HFFc6 (cell line): ENCODE measurements around the gene HOXA13. TPM values are rescaled to one million over a fixed set of nuclear protein-coding genes. Genes with fewer than 3 reads are reported as not detected.

Experiments used
- DNase-seq: peaks from one replicate; pipeline ENCODE4 v3.0.0-alpha.2; 2018
- H3K27ac Mint-ChIP-seq: 2 replicates; pipeline ENCODE4 v1.8.0; 2020; ENCODE audit warnings: mild to moderate bottlenecking, mixed read lengths
- H3K27me3 Mint-ChIP-seq: 2 replicates; pipeline ENCODE4 v1.8.0; 2021; ENCODE audit warnings: mild to moderate bottlenecking, moderate library complexity, mixed read lengths; ENCODE audit not compliant: insufficient read depth
- H3K36me3 Mint-ChIP-seq: 2 replicates; pipeline ENCODE4 v1.8.0; 2021; ENCODE audit warnings: low read depth, mixed read lengths
- H3K4me1 Mint-ChIP-seq: 2 replicates; pipeline ENCODE4 v1.8.0; 2020; ENCODE audit warnings: low read depth, mixed read lengths
- H3K4me3 Mint-ChIP-seq: 2 replicates; pipeline ENCODE4 v1.8.0; 2020; ENCODE audit warnings: mild to moderate bottlenecking, moderate library complexity, mixed read lengths
- H3K9me3 Mint-ChIP-seq: 2 replicates; pipeline ENCODE4 v1.8.0; 2020; ENCODE audit warnings: mild to moderate bottlenecking, mixed read lengths
- CTCF ChIP-seq: fragments of 200-600 bp; sonication (generic); IDR thresholded peaks from 2 replicates; pipeline ENCODE4 v1.5.0; 2021; ENCODE audit warnings: antibody characterized with exemption, mild to moderate bottlenecking
- microRNA-seq: library from miRNA; unstranded; fragments of <30 nt; microRNA quantifications from one replicate; pipeline ENCODE4, GENCODE V29; 2019
- total RNA-seq, 6 experiments: library from RNA; stranded (reverse); fragmentation: NEBNext Ultra II Directional; extraction: Animal tissue kit (Norgen Biotek cat#: 25700); gene quantifications; 2 replicates in 1 of 6; 3 replicates in 5 of 6; pipeline ENCODE4 v1.2.3, GENCODE V29; 2021

The HOXA13 gene
- total RNA-seq, 6 experiments from 2014 or later, result 11.1 to 16.0 (median 13.1) TPM

- peaks cover 34% of the 10 kb centered on the region for H3K4me1 Mint-ChIP-seq
- no peak overlapping the region for H3K27ac Mint-ChIP-seq
- TF ChIP-seq CTCF, result no peak
- H3K36me3 Mint-ChIP-seq, result peaks cover 14% of the 10 kb centered on the region; the same call in 1 of the 2 replicates
- no peak for DNase-seq
- peaks cover 3% of the 10 kb centered on the region; the same call in 1 of the 2 replicates for H3K27me3 Mint-ChIP-seq
- H3K9me3 Mint-ChIP-seq, result no peaks in the 10 kb centered on the region
- no peak overlapping the region for H3K4me3 Mint-ChIP-seq
Observed at GRCh38 chr7:27145914-27146412, 53.9 kb downstream of the HOXA13 start.

DNA sequence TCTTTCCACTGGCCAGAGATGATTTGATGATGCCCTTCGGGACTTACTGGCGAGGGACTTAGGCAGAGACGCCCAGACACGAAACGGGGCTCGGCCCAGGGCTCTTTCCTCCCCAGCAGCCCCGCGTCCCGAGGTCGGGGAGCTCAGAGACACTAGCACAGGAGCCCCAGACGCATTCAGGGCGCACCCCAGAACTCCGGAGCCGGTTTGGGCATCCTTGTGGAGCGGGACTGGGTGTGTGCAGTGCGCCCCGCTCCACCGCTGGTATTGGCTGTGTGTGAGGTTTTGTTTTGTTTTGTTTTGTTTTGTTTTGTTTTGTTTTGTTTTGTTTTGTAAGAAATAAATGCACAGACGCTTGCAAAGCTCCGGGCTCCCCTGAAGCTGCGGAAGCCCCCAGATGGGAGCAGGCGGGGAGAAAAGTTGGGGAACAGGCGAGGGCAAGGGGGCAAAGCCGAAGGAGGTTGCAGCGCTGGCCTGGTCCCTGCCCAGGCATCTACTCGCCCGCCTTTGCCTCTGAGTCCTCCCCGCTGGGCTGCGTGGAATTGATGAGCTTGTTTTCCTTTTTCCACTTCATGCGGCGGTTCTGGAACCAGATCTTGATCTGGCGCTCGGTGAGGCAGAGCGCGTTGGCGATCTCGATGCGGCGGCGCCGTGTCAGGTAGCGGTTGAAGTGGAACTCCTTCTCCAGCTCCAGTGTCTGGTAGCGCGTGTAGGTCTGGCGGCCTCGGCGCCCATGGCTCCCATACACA lies 54.6 kb downstream of the HOXA13 start:
- Mint-ChIP-seq H3K4me3 (no peak overlapping the region), H3K36me3 (peaks cover 14% of the 10 kb centered on the region; the same call in 1 of the 2 replicates), H3K9me3 (no peaks in the 10 kb centered on the region), H3K27ac (no peak overlapping the region), H3K27me3 (peaks cover 3% of the 10 kb centered on the region; the same call in 1 of the 2 replicates), H3K4me1 (peaks cover 30% of the 10 kb centered on the region)
- no peak for DNase-seq
- TF ChIP-seq CTCF, result no peak

- Mint-ChIP-seq H3K9me3 (no peaks in the 10 kb centered on the region), H3K36me3 (peaks cover 14% of the 10 kb centered on the region; the same call in 1 of the 2 replicates), H3K27ac (no peak overlapping the region), H3K27me3 (peaks cover 3% of the 10 kb centered on the region; the same call in 1 of the 2 replicates), H3K4me1 (peaks cover 24% of the 10 kb centered on the region), H3K4me3 (no peak overlapping the region)
- DNase-seq, result no peak
- TF ChIP-seq CTCF, result no peak
Observed at GRCh38 chr7:27144781-27145164, 55.1 kb downstream of the HOXA13 start.

Small RNA genes lying within 50 kb of the gene (microRNA-seq; reads per million reads assigned to microRNA genes)
- 7,181 reads per million, percentile 92 among the genes with 10 or more reads in this experiment for gene MIR196B

Other genes with a start within 250 kb of the HOXA13 start
- gene HOXA1, start 104.1 kb downstream of the HOXA13 start, total RNA-seq, result under 1 TPM; 0.28 to 0.81 (median 0.45) TPM
- gene HOXA2, start 97.4 kb downstream of the HOXA13 start, total RNA-seq, result under 1 TPM in 3 of 6 experiments, not detected in 3; 0.10 to 0.17 (median 0.14) TPM
- 1 to 10 TPM in 1 of 6 experiments, under 1 TPM in 5; 0.38 to 1.0 (median 0.47) TPM for gene HOXA4, start 69.3 kb downstream of the HOXA13 start, total RNA-seq
- gene HOXA5, start 56.4 kb downstream of the HOXA13 start, total RNA-seq, result 1 to 10 TPM; 2.0 to 3.8 (median 2.8) TPM
- gene HOXA6, start 52.3 kb downstream of the HOXA13 start, total RNA-seq, result 1 to 10 TPM; 2.3 to 3.8 (median 2.8) TPM
- gene HOXA3, start 47.5 kb downstream of the HOXA13 start, total RNA-seq, result 1 to 10 TPM in 3 of 6 experiments, under 1 TPM in 3; 0.33 to 1.9 (median 1.1) TPM
- 1 to 10 TPM; 6.2 to 8.2 (median 6.8) TPM for gene HOXA7, start 43.4 kb downstream of the HOXA13 start, total RNA-seq
- 10 to 100 TPM; 25.2 to 37.0 (median 26.7) TPM for gene HOXA9, start 34.6 kb downstream of the HOXA13 start, total RNA-seq
- gene HOXA10, start 25.8 kb downstream of the HOXA13 start, total RNA-seq, result 10 to 100 TPM; 38.9 to 43.5 (median 41.1) TPM
- gene HOXA11, start 14.9 kb downstream of the HOXA13 start, total RNA-seq, result 10 to 100 TPM; 33.1 to 42.1 (median 39.1) TPM
- not detected for gene EVX1, start 42.7 kb upstream of the HOXA13 start, total RNA-seq